ENCODE data around the gene RSKR.

- TF ChIP-seq POLR2A (IDR thresholded peaks at IDR 0.05; ENCODE audit: low read depth, low read length) (no peak), POLR2AphosphoS5 (IDR thresholded peaks at IDR 0.05; ENCODE audit: low read depth, low read length) (no peak), PAX5 (IDR thresholded peaks at IDR 0.05; ENCODE audit: insufficient read depth, low read length, severe bottlenecking) (no peak), TAF1 (IDR thresholded peaks at IDR 0.05; ENCODE audit: low read depth, low read length) (no peak)
These were observed 15.6 kb downstream of the RSKR start for GRCh38 chr17:28598389-28598788.

Measured in GM12891 (cell line).